Ovary (tissue), 3 donors: ENCODE results near the gene LYPLAL1.

Experiments
- EP300 ChIP-seq: sonication (generic); formaldehyde crosslinking; IDR thresholded peaks from one replicate; pipeline ENCODE4 v1.6.1; 2017; ENCODE audit warnings: antibody characterized with exemption
- POLR2A ChIP-seq: fragments of 450-650 bp; IDR thresholded peaks from one replicate; pipeline ENCODE4 v1.6.1; 2017; ENCODE audit warnings: antibody characterized with exemption, mild to moderate bottlenecking, moderate library complexity
- TF ChIP-seq, protein P1 (sequence below), 3 donors: fragments of 450-650 bp in 2 of 3; fragments of 200-600 bp in 1 of 3; IDR thresholded peaks; one replicate each; pipeline versions ENCODE4 v1.5.1 to v1.8.0; 2016 to 2022; ENCODE audit warnings: antibody characterized with exemption in 3 of 3, mild to moderate bottlenecking in 1 of 3
- donor health status: DM: no; HTN: no; CAD: no.

DNA sequence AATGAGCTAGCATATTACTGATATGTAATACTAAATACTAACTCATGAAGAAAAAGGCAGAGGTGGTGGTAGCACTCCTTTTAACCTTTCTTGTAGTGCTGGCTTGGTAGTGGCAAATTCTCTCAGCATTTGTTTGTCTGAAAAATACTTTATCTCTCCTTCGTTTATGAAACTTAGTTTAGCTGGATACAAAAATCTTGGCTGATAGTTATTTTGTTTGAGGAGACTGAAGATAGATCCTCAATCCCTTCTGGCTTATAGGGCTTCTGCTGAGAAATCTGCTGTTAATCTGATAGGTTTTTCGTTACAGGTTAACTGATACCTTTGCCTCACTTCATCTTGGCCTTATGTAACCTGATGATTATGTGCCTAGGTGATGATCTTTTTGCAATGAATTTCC, 87.8 kb downstream of the LYPLAL1 start:
- TF ChIP-seq, protein P1, sequence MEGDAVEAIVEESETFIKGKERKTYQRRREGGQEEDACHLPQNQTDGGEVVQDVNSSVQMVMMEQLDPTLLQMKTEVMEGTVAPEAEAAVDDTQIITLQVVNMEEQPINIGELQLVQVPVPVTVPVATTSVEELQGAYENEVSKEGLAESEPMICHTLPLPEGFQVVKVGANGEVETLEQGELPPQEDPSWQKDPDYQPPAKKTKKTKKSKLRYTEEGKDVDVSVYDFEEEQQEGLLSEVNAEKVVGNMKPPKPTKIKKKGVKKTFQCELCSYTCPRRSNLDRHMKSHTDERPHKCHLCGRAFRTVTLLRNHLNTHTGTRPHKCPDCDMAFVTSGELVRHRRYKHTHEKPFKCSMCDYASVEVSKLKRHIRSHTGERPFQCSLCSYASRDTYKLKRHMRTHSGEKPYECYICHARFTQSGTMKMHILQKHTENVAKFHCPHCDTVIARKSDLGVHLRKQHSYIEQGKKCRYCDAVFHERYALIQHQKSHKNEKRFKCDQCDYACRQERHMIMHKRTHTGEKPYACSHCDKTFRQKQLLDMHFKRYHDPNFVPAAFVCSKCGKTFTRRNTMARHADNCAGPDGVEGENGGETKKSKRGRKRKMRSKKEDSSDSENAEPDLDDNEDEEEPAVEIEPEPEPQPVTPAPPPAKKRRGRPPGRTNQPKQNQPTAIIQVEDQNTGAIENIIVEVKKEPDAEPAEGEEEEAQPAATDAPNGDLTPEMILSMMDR (IDR thresholded peaks at IDR 0.05), result no peak
- TF ChIP-seq EP300, result no peak
- TF ChIP-seq POLR2A, result no peak
